HCT116 (cell line): Measurements from ENCODE around the gene PITPNC1.

Experiments used
- CEBPB ChIP-seq: IDR thresholded peaks from 2 replicates; pipeline ENCODE4 v1.6.1; 2012; ENCODE audit warnings: low read depth
- CTCF ChIP-seq, 3 experiments: fragments of 200-600 bp in 1 of 3; sonication (generic) in 1 of 3; IDR thresholded peaks in 2 of 3; conservative IDR thresholded peaks in 1 of 3; 2 replicates each; pipeline ENCODE4 v1.5.1; 2012 to 2017; ENCODE audit warnings: low read depth in 2 of 3, low read length in 2 of 3, antibody characterized with exemption in 1 of 3, borderline replicate concordance in 1 of 3, control low read depth in 1 of 3, mild to moderate bottlenecking in 1 of 3, mixed read lengths in 1 of 3, mixed run types in 1 of 3, moderate library complexity in 1 of 3; ENCODE audit not compliant: insufficient read depth in 1 of 3
- EZH2 ChIP-seq: fragments of 200-600 bp; sonication (generic); IDR thresholded peaks from 2 replicates; pipeline ENCODE4 v1.6.1; 2017; ENCODE audit warnings: antibody characterized with exemption, mixed run types
- POLR2AphosphoS5 ChIP-seq: IDR thresholded peaks from 2 replicates; pipeline ENCODE4 v1.6.1; 2011; ENCODE audit warnings: mild to moderate bottlenecking, low read depth, low read length, moderate library complexity
- RAD21 ChIP-seq: IDR thresholded peaks from 2 replicates; pipeline ENCODE4 v1.6.1; 2012; ENCODE audit warnings: low read depth, mild to moderate bottlenecking
- SP1 ChIP-seq: IDR thresholded peaks from 2 replicates; pipeline ENCODE4 v1.6.1; 2012; ENCODE audit warnings: low read depth
- ZBTB33 ChIP-seq: IDR thresholded peaks from 2 replicates; pipeline ENCODE4 v1.6.1; 2011; ENCODE audit warnings: mild to moderate bottlenecking, low read length, moderate library complexity; ENCODE audit not compliant: insufficient replicate concordance; ENCODE audit errors: extremely low read depth

- TF ChIP-seq CTCF (IDR thresholded peaks at IDR 0.05 in 2 of 3, conservative IDR thresholded peaks at IDR 0.05 in 1 of 3; ENCODE audit: borderline replicate concordance in 1 of 3, insufficient read depth in 1 of 3, low read depth in 2 of 3, low read length in 2 of 3), result no peak
- TF ChIP-seq EZH2, result no peak
- peak; percentile 29; the same call in 1 of the 2 replicates for TF ChIP-seq RAD21
- TF ChIP-seq ZBTB33, result no peak
- no peak for TF ChIP-seq CEBPB
- no peak for TF ChIP-seq POLR2AphosphoS5
- no peak for TF ChIP-seq SP1
Observed at GRCh38 chr17:67474081-67474661, 97.1 kb downstream of the PITPNC1 start.
